ENCODE data around the gene TAPT1. TPM values are rescaled to one million over a fixed set of nuclear protein-coding genes. Genes with fewer than 3 reads are reported as not detected.

Gene TAPT1
- total RNA-seq, 3 donors from 2014 or later: 39.7 to 52.5 (median 43.0) TPM

GRCh38 chr4:16194214-16194613 is 32.1 kb downstream of the TAPT1 start:
- Histone ChIP-seq H3K27ac (no peak overlapping the region), H3K4me1 (no peaks in the 10 kb centered on the region), H3K9me3 (no peaks in the 10 kb centered on the region), H3K27me3 (no peaks in the 10 kb centered on the region), H3K4me3 (no peak overlapping the region), H3K36me3 (no peaks in the 10 kb centered on the region)
- DNase-seq (ENCODE audit: low spot score in 2 of 2): peak in 1 of 2 donors; percentile 28
- intact Hi-C loops (cut with DNase I; ENCODE audit: low total_unique reads): no loop called here
- TF ChIP-seq POLR2A (IDR thresholded peaks at IDR 0.05) (no peak), CTCF (IDR thresholded peaks at IDR 0.05) (no peak), POLR2AphosphoS5 (IDR thresholded peaks at IDR 0.05) (no peak)

- no peaks in the 10 kb centered on the region for H3K27me3 ChIP-seq
- intact Hi-C loops (cut with DNase I; ENCODE audit: low total_unique reads): no loop called here
- DNase-seq (ENCODE audit: low spot score in 2 of 2): no peak
- no peaks in the 10 kb centered on the region for H3K4me1 ChIP-seq
- TF ChIP-seq CTCF (IDR thresholded peaks at IDR 0.05): no peak
- TF ChIP-seq POLR2AphosphoS5 (IDR thresholded peaks at IDR 0.05): no peak
- TF ChIP-seq POLR2A (IDR thresholded peaks at IDR 0.05): no peak
- no peaks in the 10 kb centered on the region for H3K9me3 ChIP-seq
- peak overlapping the region; percentile 22 to 50 for H3K27ac ChIP-seq
- H3K36me3 ChIP-seq: no peaks in the 10 kb centered on the region
- no peak overlapping the region for H3K4me3 ChIP-seq
Observed at GRCh38 chr4:16192631-16193518, 33.4 kb downstream of the TAPT1 start.

GRCh38 chr4:16192057-16192456 is 34.2 kb downstream of the TAPT1 start:
- intact Hi-C loops (cut with DNase I; ENCODE audit: low total_unique reads): no loop called here
- Histone ChIP-seq H3K27ac (no peak overlapping the region), H3K27me3 (no peaks in the 10 kb centered on the region), H3K4me3 (no peak overlapping the region), H3K9me3 (no peaks in the 10 kb centered on the region), H3K4me1 (no peaks in the 10 kb centered on the region), H3K36me3 (no peaks in the 10 kb centered on the region)
- TF ChIP-seq POLR2A (IDR thresholded peaks at IDR 0.05): no peak
- TF ChIP-seq CTCF (IDR thresholded peaks at IDR 0.05): no peak
- no peak for TF ChIP-seq POLR2AphosphoS5 (IDR thresholded peaks at IDR 0.05)
- no peak for DNase-seq (ENCODE audit: low spot score in 2 of 2)

GRCh38 chr4:16187455-16187854 is 38.8 kb downstream of the TAPT1 start:
- Histone ChIP-seq H3K4me1 (no peaks in the 10 kb centered on the region), H3K4me3 (no peak overlapping the region), H3K27me3 (no peaks in the 10 kb centered on the region), H3K9me3 (no peaks in the 10 kb centered on the region), H3K27ac (no peak overlapping the region), H3K36me3 (no peaks in the 10 kb centered on the region)
- no peak for DNase-seq (ENCODE audit: low spot score in 2 of 2)
- no peak for TF ChIP-seq POLR2AphosphoS5 (IDR thresholded peaks at IDR 0.05)
- TF ChIP-seq CTCF (IDR thresholded peaks at IDR 0.05): no peak
- intact Hi-C loops (cut with DNase I; ENCODE audit: low total_unique reads): no loop called here

- no peaks in the 10 kb centered on the region for H3K36me3 ChIP-seq
- no peak for TF ChIP-seq POLR2A (IDR thresholded peaks at IDR 0.05)
- no peak for TF ChIP-seq POLR2AphosphoS5 (IDR thresholded peaks at IDR 0.05)
- TF ChIP-seq CTCF (IDR thresholded peaks at IDR 0.05): no peak
- H3K27ac ChIP-seq: no peak overlapping the region
- intact Hi-C loops (cut with DNase I; ENCODE audit: low total_unique reads): no loop called here
- DNase-seq (ENCODE audit: low spot score in 2 of 2): no peak
- H3K9me3 ChIP-seq: no peaks in the 10 kb centered on the region
- H3K27me3 ChIP-seq: no peaks in the 10 kb centered on the region
- no peaks in the 10 kb centered on the region for H3K4me1 ChIP-seq
- H3K4me3 ChIP-seq: no peak overlapping the region
Observed at GRCh38 chr4:16186986-16187385, 39.3 kb downstream of the TAPT1 start.
